NCI-H1048 (cell line): Measurements from ENCODE around the gene KCNK1.
"Not testable (repeated sequence)": the region's sequence is repeated elsewhere in the genome, so short reads cannot be mapped to it uniquely, and the experiment has no call there.

Experiments
- DNase-seq: peaks from one replicate; lab custom pipeline; 2025; lab: John Stamatoyannopoulos, UW

The KCNK1 gene

GRCh38 chr1:233667741-233668140, 53.8 kb downstream of the KCNK1 start:
- no peak for DNase-seq

- DNase-seq = no peak
These were observed 54.3 kb downstream of the KCNK1 start for GRCh38 chr1:233668146-233668724.

GRCh38 chr1:233668725-233669294, 54.9 kb downstream of the KCNK1 start:
- DNase-seq = no peak

GRCh38 chr1:233670363-233670762, 56.5 kb downstream of the KCNK1 start:
- DNase-seq = not testable (repeated sequence)

- DNase-seq = no peak
These were observed 57.4 kb downstream of the KCNK1 start for GRCh38 chr1:233671286-233671685.

GRCh38 chr1:233672732-233673131, 58.8 kb downstream of the KCNK1 start:
- no peak for DNase-seq

- DNase-seq = no peak
These were observed 59.5 kb downstream of the KCNK1 start for GRCh38 chr1:233673261-233673946.

GRCh38 chr1:233673947-233674431, 60.1 kb downstream of the KCNK1 start:
- no peak for DNase-seq

- no peak for DNase-seq
These were observed 61.5 kb downstream of the KCNK1 start for GRCh38 chr1:233675446-233675845.

GRCh38 chr1:233675893-233676292, 62.0 kb downstream of the KCNK1 start:
- DNase-seq = no peak

GRCh38 chr1:233677690-233678354, 63.9 kb downstream of the KCNK1 start:
- no peak for DNase-seq

- DNase-seq = no peak
These were observed 65.1 kb downstream of the KCNK1 start for GRCh38 chr1:233679030-233679429.

GRCh38 chr1:233679591-233680373, 65.9 kb downstream of the KCNK1 start:
- DNase-seq = no peak

GRCh38 chr1:233681285-233681684, 67.4 kb downstream of the KCNK1 start:
- DNase-seq = no peak

- not testable (repeated sequence) for DNase-seq
These were observed 72.7 kb downstream of the KCNK1 start for GRCh38 chr1:233686653-233687052.

GRCh38 chr1:233689017-233689747, 75.3 kb downstream of the KCNK1 start:
- DNase-seq = no peak

- DNase-seq = no peak
These were observed 75.9 kb downstream of the KCNK1 start for GRCh38 chr1:233689748-233690254.

- DNase-seq = no peak
These were observed 82.0 kb downstream of the KCNK1 start for GRCh38 chr1:233695901-233696300.

- no peak for DNase-seq
These were observed 86.4 kb downstream of the KCNK1 start for GRCh38 chr1:233700338-233700737.

- DNase-seq = no peak
These were observed 90.4 kb downstream of the KCNK1 start for GRCh38 chr1:233704170-233704897.
